HG03565 (cell line): ENCODE data around the gene RNF144A.

Source experiments
- ATAC-seq: cut with Tn5 transposase; IDR thresholded peaks from one replicate; pipeline ENCODE4 v1.9.1; 2021; ENCODE audit warnings: mild to moderate bottlenecking, moderate library complexity; ENCODE audit not compliant: unreplicated experiment

The RNF144A gene

GRCh38 chr2:6968319-6969100 lies 51.3 kb downstream of the RNF144A start:
- no peak for ATAC-seq

DNA sequence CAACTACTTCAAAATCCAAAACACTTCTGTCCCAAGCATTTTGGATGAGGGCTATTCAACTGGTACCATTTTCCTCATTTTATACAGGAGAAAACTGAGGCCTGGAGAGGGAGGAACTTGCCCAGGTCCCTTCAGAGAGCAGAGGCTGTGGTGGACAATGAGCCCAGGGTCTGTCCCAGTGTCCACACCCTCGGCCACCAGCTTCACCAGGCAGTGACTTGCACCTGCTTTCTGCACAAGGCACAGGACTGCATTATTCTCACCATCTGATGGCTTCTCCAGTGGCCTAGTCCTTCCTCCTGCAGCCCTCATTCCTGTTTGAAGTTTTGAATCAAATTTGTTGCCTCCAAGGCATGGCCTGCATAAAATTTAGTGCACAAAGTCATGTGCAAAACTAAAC lies 53.3 kb downstream of the RNF144A start:
- no peak for ATAC-seq

GRCh38 chr2:6970976-6971480 lies 53.8 kb downstream of the RNF144A start:
- no peak for ATAC-seq

DNA sequence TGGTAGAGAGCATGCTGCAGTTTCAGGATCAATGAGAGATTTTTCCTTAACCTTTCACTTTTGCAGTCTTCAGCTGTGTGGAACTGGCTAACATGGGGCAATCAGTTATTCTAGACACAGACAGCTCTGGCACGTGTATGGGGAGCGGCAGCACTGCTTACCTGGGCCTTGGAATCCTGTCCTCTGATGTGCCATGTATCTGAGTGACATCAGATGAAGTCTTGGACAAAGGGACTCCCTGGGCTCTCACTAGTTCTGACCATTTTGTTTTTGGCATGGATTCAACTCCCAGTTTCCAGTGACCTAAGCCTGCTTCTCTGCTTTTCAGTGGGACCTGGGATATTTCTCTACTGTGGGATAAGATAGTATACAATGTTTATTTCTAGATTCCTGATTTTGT lies 54.3 kb downstream of the RNF144A start:
- ATAC-seq = no peak

DNA sequence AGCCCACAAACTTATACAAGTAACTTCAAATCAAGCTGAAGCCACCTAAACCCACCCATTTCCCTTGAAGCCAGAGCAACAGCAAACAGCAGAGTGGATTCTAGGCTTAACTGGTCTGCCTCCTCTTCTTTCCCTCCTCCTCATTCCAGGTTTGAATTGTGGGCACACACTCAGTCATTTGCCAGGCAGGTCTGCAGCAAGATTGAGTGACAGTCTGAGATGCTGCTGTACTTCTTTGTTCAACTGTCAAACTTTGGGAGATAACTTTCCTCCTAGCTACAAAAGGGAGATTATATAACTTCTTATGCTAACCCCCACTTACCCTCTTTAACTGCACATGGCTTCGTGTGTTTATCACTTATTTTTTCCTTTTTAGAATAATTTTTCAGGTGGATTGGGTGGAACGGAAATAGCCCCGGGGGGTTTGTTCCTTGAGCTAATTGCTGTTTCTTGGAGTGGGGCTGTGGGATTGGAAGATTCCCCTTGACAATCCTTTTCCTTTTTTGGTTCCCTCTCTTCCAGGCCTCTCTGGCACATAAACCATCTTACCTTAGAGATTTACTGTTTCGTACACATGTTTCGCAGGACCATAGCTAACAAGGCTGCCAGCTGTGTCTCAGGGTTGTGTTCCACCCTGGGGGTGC lies 55.0 kb downstream of the RNF144A start:
- no peak for ATAC-seq

DNA sequence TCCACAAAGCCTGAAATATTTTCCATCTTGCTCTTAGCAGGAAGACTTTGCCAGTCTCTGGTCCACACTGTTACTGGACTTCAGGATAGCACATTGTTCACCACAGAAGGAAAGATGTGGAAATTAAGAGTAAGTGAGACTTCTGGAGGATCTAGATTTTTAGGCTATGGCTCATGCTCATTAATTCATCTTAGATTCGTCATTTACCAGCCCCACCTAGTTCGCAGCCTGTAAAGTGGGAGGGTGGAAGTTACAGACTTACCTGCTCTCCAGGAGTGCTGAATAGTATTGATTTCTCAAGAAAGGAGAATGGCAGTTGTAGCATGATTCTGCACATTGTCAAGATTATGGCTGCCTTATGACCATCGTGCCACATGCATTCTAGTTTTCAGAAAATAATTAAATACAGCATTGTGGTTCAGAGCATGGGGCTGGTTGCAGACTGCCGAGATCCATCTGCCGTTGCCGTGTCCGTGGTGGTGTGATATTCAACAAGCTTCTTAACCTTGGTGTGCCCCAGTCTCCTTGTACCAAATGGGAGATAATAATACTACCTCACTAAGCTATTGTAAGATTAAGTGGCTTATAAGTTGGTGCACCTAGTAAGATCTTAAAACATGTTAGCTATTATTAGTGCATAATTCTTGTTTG lies 56.8 kb downstream of the RNF144A start:
- no peak for ATAC-seq

DNA sequence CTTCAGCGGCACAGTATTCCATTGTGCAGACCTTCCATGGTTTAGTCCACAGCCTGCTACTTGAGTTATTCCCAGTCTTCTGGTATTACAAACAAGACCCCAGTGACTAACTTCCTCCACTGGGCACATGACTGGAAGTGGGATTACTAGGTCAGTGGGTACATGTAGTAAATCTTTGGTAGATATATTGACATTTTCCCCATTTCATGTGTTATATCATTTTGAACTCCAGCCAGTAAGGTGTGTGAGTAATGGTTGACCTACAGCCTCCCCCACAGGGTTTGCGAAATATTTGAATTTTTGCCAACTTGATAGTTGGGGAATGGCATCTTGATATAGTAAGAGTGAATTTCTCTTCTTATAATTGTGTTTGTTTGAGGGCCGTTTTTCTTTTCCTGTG lies 58.8 kb downstream of the RNF144A start:
- no peak for ATAC-seq

GRCh38 chr2:6977113-6977741 lies 60.0 kb downstream of the RNF144A start:
- ATAC-seq = no peak

- ATAC-seq = no peak
Observed at GRCh38 chr2:6977786-6978185, 60.6 kb downstream of the RNF144A start.

DNA sequence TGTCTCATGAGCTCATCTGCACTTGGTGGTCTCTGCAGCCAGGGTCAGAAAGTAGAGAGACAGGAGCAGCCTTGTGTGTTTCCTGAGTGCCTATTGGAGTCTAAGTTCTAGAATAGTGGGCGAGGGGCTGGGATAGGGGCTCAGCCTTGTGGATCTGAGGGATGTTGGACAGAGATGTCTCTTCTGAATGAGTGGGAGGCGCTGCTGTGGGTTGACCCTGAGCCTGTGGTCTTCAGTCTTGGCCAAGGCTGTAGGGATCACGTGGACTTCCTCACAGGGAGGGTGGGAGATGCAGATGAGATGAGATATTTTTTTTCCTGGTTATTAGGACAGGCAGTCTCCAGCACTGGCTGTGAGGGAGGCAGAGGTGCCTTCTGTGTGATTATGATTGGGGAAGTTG lies 61.8 kb downstream of the RNF144A start:
- ATAC-seq = no peak

DNA sequence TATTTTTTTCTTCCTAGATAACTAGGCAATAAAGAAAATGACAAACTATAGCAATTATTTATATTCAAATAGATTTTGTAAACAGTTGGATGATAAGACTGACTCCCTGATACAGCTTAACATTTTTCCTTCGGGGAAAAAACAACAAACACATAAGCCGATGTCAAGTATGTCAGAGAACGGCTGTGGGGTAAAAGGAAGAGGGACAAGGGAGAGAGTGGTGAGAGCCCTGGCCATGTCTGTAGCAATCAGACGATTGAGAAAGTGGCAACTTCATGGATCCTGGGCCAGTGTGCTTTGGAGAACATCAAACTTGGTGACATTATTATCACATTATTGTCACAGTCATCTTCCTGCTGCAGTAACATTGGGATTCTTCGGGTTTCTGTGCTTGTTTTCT lies 65.2 kb downstream of the RNF144A start:
- ATAC-seq = no peak

DNA sequence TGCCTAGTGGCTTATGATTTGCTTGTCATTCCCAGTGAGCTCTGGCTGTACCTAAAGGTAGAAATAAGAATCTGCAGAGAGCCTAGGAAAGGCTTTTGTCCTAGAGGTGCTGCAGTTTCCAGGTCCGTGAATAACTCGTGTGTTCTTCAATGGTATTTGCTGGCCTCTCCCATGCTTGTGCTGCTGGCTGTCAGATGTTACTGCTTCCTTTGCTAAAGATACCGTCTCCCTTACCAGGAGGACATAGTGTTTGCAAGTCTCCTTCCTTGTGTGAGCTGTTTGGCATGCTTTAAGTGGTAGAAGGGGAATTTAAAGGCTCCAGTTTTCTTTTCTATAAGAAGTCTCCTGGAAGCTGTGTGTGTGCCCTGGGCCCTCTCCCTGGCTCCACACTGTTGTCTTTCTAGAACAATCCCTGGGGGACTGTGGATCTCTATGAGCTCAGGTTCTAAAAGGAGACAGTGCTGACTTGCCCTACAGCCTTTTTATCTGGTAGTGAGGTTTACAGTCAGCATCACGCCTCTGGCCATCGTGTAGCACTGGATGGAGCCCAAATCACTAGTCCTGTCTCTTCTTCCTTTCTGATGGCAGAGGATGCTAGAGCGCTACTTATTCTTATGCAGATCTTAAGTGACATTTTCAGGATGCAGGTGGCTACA lies 65.8 kb downstream of the RNF144A start:
- ATAC-seq = no peak

DNA sequence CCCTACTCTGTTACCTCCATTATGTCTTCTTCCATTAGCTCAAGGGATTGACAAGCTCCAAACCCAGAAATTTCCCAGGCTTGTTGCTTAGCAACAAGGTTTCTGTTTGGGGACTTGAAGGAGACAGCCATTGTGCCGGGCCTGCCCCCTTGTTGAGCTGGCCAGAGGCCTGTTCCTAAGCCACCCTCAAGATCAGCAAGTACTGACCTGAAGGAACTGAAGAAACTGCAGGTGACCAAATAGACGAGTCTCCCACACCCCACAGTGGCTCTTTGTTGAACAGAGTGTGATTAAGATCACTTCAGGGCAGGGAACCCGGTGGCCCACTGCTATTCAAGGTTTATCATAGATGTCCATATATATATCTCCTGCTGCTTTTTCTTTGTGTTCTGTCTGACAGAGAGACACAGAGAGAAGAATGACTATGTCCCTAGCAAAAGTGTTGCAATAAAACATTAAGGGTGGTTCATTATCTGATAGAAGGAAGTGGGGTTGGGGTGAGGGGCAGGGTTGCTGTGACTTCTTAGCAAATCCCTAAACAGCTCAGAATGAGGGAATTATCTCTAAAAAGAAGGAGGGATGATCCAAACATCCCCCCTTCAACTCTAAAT lies 69.2 kb downstream of the RNF144A start:
- ATAC-seq = no peak

- ATAC-seq = no peak
Observed at GRCh38 chr2:6986912-6987361, 69.7 kb downstream of the RNF144A start.

- ATAC-seq = no peak
Observed at GRCh38 chr2:6990871-6991270, 73.7 kb downstream of the RNF144A start.

DNA sequence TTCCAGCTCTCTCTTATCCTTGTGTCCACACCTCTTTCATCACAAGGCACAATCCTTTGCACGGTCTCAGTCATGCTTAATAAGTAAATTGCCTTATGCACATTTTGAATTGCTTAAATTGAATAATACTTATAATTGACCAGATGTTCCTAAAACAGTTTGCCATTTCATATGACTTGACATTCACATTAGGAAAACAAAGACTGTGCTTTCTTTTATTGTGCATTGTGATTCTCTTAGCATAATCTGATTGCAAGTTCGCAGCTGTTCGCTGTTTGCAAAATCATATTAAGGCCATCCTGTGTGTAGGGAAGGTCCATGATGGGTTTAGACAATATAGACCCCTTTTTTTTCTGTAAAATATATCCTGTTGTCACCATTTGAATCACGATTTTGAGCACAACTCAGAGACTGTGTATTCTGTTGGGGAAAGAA lies 75.6 kb downstream of the RNF144A start:
- ATAC-seq = no peak

DNA sequence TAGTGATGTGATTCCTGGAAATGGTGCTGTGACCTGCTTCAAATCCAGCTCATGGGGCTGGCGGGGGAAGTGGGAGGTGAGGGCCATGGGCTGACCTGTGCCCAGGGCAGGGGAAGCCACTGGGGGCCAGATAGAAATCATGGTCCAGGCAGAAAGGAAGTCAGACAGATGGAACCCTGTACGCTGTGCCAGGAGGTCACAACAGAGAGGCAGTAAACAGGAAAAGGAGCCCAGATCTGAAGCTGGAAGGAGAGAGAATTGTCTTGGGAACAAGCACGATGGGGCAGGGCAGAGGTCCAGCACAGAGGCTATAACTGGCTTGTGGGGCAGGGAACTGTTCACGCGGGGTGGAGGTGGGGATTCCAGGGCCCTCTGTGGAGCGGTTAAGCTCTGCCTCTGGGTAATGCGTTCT lies 76.0 kb downstream of the RNF144A start:
- ATAC-seq = no peak

- ATAC-seq = no peak
Observed at GRCh38 chr2:6993936-6994335, 76.7 kb downstream of the RNF144A start.

DNA sequence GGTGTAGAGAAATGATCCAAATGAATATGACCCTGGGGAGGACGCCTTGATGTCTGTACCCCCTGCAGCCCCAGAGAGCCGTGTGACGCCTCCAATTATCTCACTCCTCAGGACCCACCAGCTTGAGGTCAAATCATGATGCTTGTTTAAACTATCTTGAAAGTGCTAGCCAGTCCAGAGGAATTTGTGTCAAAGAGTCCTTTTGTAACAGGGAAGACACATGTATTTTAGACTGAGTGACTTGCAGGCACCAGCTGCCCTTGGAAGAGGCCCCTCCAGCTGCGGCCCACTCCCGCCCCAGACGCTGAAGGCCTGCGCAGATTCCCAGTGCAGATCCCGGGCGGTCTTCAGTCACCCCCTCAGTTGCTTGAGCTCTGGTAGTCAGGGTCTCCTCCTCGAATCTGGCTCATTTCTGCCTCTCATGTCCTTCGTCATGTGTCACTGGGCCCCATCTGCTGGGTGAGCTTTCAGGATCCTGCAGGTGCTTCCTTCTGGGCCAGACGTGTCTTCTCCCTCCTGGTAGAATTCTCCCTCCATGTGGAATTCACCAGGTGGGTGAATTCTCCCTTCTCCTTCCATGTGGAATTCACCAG lies 77.4 kb downstream of the RNF144A start:
- no peak for ATAC-seq
